ENCODE results near the gene INO80.
"Not testable (repeated sequence)": the region's sequence is repeated elsewhere in the genome, so short reads cannot be mapped to it uniquely, and the experiment has no call there.

Gene INO80

GRCh38 chr15:41116116-41116961, at the start of gene INO80:
Gene INO80 (minus strand): TSS chr15:41116280. CDS start chr15:41096310, 19,970 bp downstream.
- peak; percentile 98 for DNase-seq (ENCODE audit: low spot score)

- DNase-seq (ENCODE audit: low spot score): no peak
These were observed 45.7 kb upstream of the INO80 start for GRCh38 chr15:41161736-41162135.

GRCh38 chr15:41161336-41161735, 45.3 kb upstream of the INO80 start:
- no peak for DNase-seq (ENCODE audit: low spot score)

- no peak for DNase-seq (ENCODE audit: low spot score)
These were observed 44.7 kb upstream of the INO80 start for GRCh38 chr15:41160639-41161315.

GRCh38 chr15:41154412-41154811, 38.3 kb upstream of the INO80 start:
- DNase-seq (ENCODE audit: low spot score): no peak

GRCh38 chr15:41153733-41154132, 37.7 kb upstream of the INO80 start:
- no peak for DNase-seq (ENCODE audit: low spot score)

- no peak for DNase-seq (ENCODE audit: low spot score)
These were observed 35.4 kb upstream of the INO80 start for GRCh38 chr15:41151451-41152005.

GRCh38 chr15:41150279-41150678, 34.2 kb upstream of the INO80 start:
- DNase-seq (ENCODE audit: low spot score): no peak

- DNase-seq (ENCODE audit: low spot score): no peak
These were observed 32.0 kb upstream of the INO80 start for GRCh38 chr15:41148065-41148464.

GRCh38 chr15:41139619-41140018, 23.5 kb upstream of the INO80 start:
- DNase-seq (ENCODE audit: low spot score): no peak

- DNase-seq (ENCODE audit: low spot score): peak; percentile 14
These were observed 23.0 kb upstream of the INO80 start for GRCh38 chr15:41139112-41139511.

- not testable (repeated sequence) for DNase-seq (ENCODE audit: low spot score)
These were observed 19.5 kb upstream of the INO80 start for GRCh38 chr15:41135580-41135979.

GRCh38 chr15:41133454-41133853, 17.4 kb upstream of the INO80 start:
- DNase-seq (ENCODE audit: low spot score): no peak

GRCh38 chr15:41132094-41132493, 16.0 kb upstream of the INO80 start:
- DNase-seq (ENCODE audit: low spot score): not testable (repeated sequence)

- DNase-seq (ENCODE audit: low spot score): no peak
These were observed 12.3 kb upstream of the INO80 start for GRCh38 chr15:41128174-41128902.

- no peak for DNase-seq (ENCODE audit: low spot score)
These were observed 10.0 kb upstream of the INO80 start for GRCh38 chr15:41125931-41126642.

- no peak for DNase-seq (ENCODE audit: low spot score)
These were observed 9.1 kb upstream of the INO80 start for GRCh38 chr15:41125063-41125669.

GRCh38 chr15:41124058-41124457, 8.0 kb upstream of the INO80 start:
- DNase-seq (ENCODE audit: low spot score): no peak

- DNase-seq (ENCODE audit: low spot score): no peak
These were observed 6.8 kb upstream of the INO80 start for GRCh38 chr15:41122849-41123248.

- no peak for DNase-seq (ENCODE audit: low spot score)
These were observed 5.9 kb upstream of the INO80 start for GRCh38 chr15:41121951-41122350.

GRCh38 chr15:41116962-41117252, 827 bp upstream of the INO80 start:
- DNase-seq (ENCODE audit: low spot score): no peak

All from RKO (cell line).